ENCODE data around the gene JPT1. TPM values are rescaled to one million over a fixed set of nuclear protein-coding genes. Genes with fewer than 3 reads are reported as not detected.

JPT1 gene
- total RNA-seq, 1 experiment from 2014 or later: 342 TPM

DNA sequence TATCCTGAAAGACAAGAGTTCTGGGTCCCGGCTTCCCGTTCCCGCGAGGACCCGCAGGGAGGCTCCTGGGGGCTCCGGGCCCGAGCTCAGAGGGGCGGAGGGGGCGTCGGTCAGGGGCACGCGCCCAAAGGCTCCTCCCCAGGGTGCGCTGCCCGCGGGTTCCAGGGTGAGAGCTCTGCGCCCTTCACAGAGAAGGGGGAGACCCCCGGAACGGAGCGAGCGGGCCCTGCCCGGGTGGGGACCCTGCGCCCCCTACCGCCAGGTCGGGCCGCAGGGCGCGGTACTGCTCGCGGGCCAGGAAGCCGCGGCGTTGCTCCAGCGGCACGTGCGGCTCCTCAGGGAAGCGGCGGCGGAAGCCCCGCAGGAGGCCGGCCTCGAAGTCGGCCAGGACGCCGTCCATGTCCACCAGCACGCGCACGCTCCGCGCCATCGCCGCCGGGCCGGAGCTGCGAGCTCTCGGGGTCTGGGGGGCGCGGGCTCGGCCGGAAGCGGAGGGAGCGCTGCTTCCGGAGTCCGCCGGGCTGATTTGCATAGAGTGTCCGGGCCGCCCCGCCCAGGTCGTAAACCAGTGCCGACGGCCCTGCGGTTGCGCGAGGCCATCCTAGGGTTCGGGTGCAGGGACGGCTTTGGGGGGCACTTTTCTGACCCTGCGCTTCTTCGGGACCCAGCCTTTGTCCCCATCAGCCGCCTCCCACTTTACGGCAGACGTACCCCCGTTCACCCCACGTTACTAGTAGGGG lies 22.9 kb downstream of the JPT1 start, which contains the start of gene NT5C:
Gene NT5C, minus strand, starts transcription at position 465 of the 740 bp plus-strand sequence. Its CDS starts 35 bp downstream, at position 430.
- DNase-seq (ENCODE audit: unreplicated experiment): peak; percentile 72
- TF ChIP-seq CTCF (IDR thresholded peaks at IDR 0.05; ENCODE audit: unreplicated experiment): peak; percentile 79
- H3K27me3 Mint-ChIP-seq (ENCODE audit: insufficient read depth, unreplicated experiment): no peaks in the 10 kb centered on the region
- peaks cover 7% of the 10 kb centered on the region for H3K4me1 Mint-ChIP-seq (ENCODE audit: insufficient read depth, unreplicated experiment)
- no TSS peak for BruUV-seq (replicated peaks)
- ChIA-PET POLR2A (interaction anchor here (0.6 to 4.4 kb wide), 18 partner anchors 8 to 220 kb away, joined by 3 to 32 read pairs (median 4); partner anchors contain the start of genes ARMC7, JPT1, MRPL58 and NUP85), CTCF (interaction anchor here (0.6 to 8.2 kb wide), 14 partner anchors 12 to 189 kb away, joined by 3 to 100 read pairs (median 4); partner anchors contain the start of gene ARMC7)
- H3K9me3 Mint-ChIP-seq (ENCODE audit: unreplicated experiment): no peaks in the 10 kb centered on the region
- peak within 1 kb of the TSS; percentile 63 for H3K27ac Mint-ChIP-seq (ENCODE audit: low read depth, unreplicated experiment)
- peak within 1 kb of the TSS; percentile 84 for H3K4me3 Mint-ChIP-seq (ENCODE audit: unreplicated experiment)
- intact Hi-C loops (cut with micrococcal nuclease): loop anchor here (1.0 kb wide), 2 partner anchors 17 to 40 kb away; no protein-coding TSS in a partner anchor
- peaks cover 14% of the 10 kb centered on the region for H3K36me3 Mint-ChIP-seq (ENCODE audit: insufficient read depth, unreplicated experiment)

DNA sequence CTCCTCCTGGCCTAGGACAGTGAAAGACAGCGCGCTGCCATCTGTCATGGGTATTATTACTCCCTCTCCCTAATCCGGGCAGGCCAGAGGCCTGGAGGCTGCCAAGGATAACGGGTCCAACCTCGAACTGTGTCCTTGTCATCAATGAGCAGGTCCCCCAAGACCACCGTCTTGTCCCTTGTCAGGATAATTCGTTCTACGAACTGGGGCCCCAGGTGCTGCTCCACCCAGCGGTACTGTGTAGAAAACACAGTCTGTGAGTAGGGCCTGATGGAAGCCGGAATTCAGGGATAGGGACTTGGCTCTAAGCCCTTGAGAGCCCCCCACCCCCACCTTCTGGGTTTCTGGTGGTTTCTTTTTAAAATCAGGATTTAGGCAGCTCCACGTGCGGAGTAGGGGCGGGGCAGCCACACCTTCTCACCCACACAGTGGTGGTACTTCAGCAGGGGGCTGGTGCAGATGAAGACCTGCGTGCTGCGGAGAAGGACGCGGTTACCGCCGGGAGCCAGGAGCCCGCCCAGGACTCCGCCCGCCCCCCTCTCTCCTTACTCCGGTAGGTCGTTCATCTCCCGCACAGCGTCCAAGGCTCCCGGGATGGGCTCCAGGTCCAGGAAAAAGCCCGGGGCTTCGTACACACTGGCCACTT lies 23.6 kb downstream of the JPT1 start:
- TF ChIP-seq CTCF (IDR thresholded peaks at IDR 0.05; ENCODE audit: unreplicated experiment): peak; percentile 40
- BruUV-seq (replicated peaks): TSS peak; percentile 56
- Mint-ChIP-seq H3K9me3 (ENCODE audit: unreplicated experiment) (no peaks in the 10 kb centered on the region), H3K27ac (ENCODE audit: low read depth, unreplicated experiment) (peak overlapping the region; percentile 63), H3K4me3 (ENCODE audit: unreplicated experiment) (peak overlapping the region; percentile 84), H3K4me1 (ENCODE audit: insufficient read depth, unreplicated experiment) (peaks cover 7% of the 10 kb centered on the region), H3K27me3 (ENCODE audit: insufficient read depth, unreplicated experiment) (no peaks in the 10 kb centered on the region), H3K36me3 (ENCODE audit: insufficient read depth, unreplicated experiment) (peaks cover 12% of the 10 kb centered on the region)
- peak; percentile 71 for DNase-seq (ENCODE audit: unreplicated experiment)
- intact Hi-C loops (cut with micrococcal nuclease): loop anchor here (1.0 kb wide), 2 partner anchors 16 to 41 kb away; no protein-coding TSS in a partner anchor
- POLR2A ChIA-PET: interaction anchor here (0.6 to 4.4 kb wide), 15 partner anchors 15 to 221 kb away, joined by 3 to 32 read pairs (median 5); partner anchors contain the start of genes ARMC7, JPT1, MRPL58 and NUP85
- CTCF ChIA-PET: interaction anchor here (0.6 to 8.2 kb wide), 14 partner anchors 13 to 148 kb away, joined by 3 to 100 read pairs (median 4); partner anchors contain the start of gene ARMC7

GRCh38 chr17:75130059-75130631 lies 24.2 kb downstream of the JPT1 start:
- no peak for TF ChIP-seq CTCF (IDR thresholded peaks at IDR 0.05; ENCODE audit: unreplicated experiment)
- DNase-seq (ENCODE audit: unreplicated experiment): no peak
- H3K27me3 Mint-ChIP-seq (ENCODE audit: insufficient read depth, unreplicated experiment): no peaks in the 10 kb centered on the region
- peaks cover 10% of the 10 kb centered on the region for H3K4me1 Mint-ChIP-seq (ENCODE audit: insufficient read depth, unreplicated experiment)
- peak overlapping the region; percentile 84 for H3K4me3 Mint-ChIP-seq (ENCODE audit: unreplicated experiment)
- POLR2A ChIA-PET: interaction anchor here (0.6 to 4.4 kb wide), 9 partner anchors 14 to 80 kb away, joined by 3 to 32 read pairs (median 5); partner anchors contain the start of genes ARMC7 and JPT1
- H3K27ac Mint-ChIP-seq (ENCODE audit: low read depth, unreplicated experiment): peak overlapping the region; percentile 63
- BruUV-seq (replicated peaks): no TSS peak
- intact Hi-C loops (cut with micrococcal nuclease): no loop called here
- peaks cover 8% of the 10 kb centered on the region for H3K36me3 Mint-ChIP-seq (ENCODE audit: insufficient read depth, unreplicated experiment)
- H3K9me3 Mint-ChIP-seq (ENCODE audit: unreplicated experiment): no peaks in the 10 kb centered on the region
- CTCF ChIA-PET: interaction anchor here (0.6 to 8.2 kb wide), 13 partner anchors 10 to 138 kb away, joined by 3 to 100 read pairs (median 3); no protein-coding TSS in a partner anchor

Data from MCF 10A (cell line).